HG02623 (cell line): ENCODE data around the gene PRSS56.

Experiments used
- ATAC-seq: cut with Tn5 transposase; IDR thresholded peaks from one replicate; pipeline ENCODE4 v1.9.1; 2021; ENCODE audit warnings: moderate library complexity; ENCODE audit not compliant: unreplicated experiment

PRSS56 gene

GRCh38 chr2:232540441-232541041 lies 20.4 kb downstream of the PRSS56 start:
- ATAC-seq, result no peak

- no peak for ATAC-seq
These were observed 21.2 kb downstream of the PRSS56 start for GRCh38 chr2:232541195-232541960.

- no peak for ATAC-seq
These were observed 21.9 kb downstream of the PRSS56 start for GRCh38 chr2:232541961-232542714.

- ATAC-seq, result no peak
These were observed 22.7 kb downstream of the PRSS56 start for GRCh38 chr2:232542715-232543467.

- no peak for ATAC-seq
These were observed 23.3 kb downstream of the PRSS56 start for GRCh38 chr2:232543491-232543890.

GRCh38 chr2:232543928-232544631 lies 23.9 kb downstream of the PRSS56 start:
- ATAC-seq, result no peak

- no peak for ATAC-seq
These were observed 24.5 kb downstream of the PRSS56 start for GRCh38 chr2:232544674-232545073.

- no peak for ATAC-seq
These were observed 25.6 kb downstream of the PRSS56 start for GRCh38 chr2:232545511-232546375.

- no peak for ATAC-seq
These were observed 27.8 kb downstream of the PRSS56 start for GRCh38 chr2:232547991-232548390.

GRCh38 chr2:232549655-232550353 lies 29.6 kb downstream of the PRSS56 start:
- ATAC-seq, result no peak

- ATAC-seq, result peak; percentile 90
These were observed 30.4 kb downstream of the PRSS56 start, which contains the start of the genes EIF4E2 and TIGD1 for GRCh38 chr2:232550354-232551249. Gene EIF4E2 (plus strand): TSS chr2:232550689. CDS start chr2:232550725, 36 bp downstream. Gene TIGD1 (minus strand): TSS chr2:232550557. CDS start chr2:232549882, 675 bp downstream.

GRCh38 chr2:232551250-232551638 lies 31.1 kb downstream of the PRSS56 start:
- ATAC-seq, result no peak

- no peak for ATAC-seq
These were observed 31.6 kb downstream of the PRSS56 start for GRCh38 chr2:232551776-232552175.

GRCh38 chr2:232556426-232556825 lies 36.2 kb downstream of the PRSS56 start:
- ATAC-seq, result no peak

- no peak for ATAC-seq
These were observed 42.4 kb downstream of the PRSS56 start for GRCh38 chr2:232562515-232563151.

GRCh38 chr2:232563580-232563979 lies 43.4 kb downstream of the PRSS56 start:
- ATAC-seq, result no peak

- ATAC-seq, result no peak
These were observed 47.5 kb downstream of the PRSS56 start for GRCh38 chr2:232567721-232568120.
